SH-SY5Y (cell line): ENCODE measurements around the gene XBP1.

Experiments used
- GATA2 ChIP-seq: IDR thresholded peaks from 2 replicates; pipeline ENCODE4 v1.6.1; 2011; ENCODE audit warnings: mild to moderate bottlenecking, low read depth, low read length
- GATA3 ChIP-seq: IDR thresholded peaks from 2 replicates; pipeline ENCODE4 v1.6.1; 2011; ENCODE audit warnings: low read depth, mild to moderate bottlenecking, low read length, moderate library complexity

The XBP1 gene

DNA sequence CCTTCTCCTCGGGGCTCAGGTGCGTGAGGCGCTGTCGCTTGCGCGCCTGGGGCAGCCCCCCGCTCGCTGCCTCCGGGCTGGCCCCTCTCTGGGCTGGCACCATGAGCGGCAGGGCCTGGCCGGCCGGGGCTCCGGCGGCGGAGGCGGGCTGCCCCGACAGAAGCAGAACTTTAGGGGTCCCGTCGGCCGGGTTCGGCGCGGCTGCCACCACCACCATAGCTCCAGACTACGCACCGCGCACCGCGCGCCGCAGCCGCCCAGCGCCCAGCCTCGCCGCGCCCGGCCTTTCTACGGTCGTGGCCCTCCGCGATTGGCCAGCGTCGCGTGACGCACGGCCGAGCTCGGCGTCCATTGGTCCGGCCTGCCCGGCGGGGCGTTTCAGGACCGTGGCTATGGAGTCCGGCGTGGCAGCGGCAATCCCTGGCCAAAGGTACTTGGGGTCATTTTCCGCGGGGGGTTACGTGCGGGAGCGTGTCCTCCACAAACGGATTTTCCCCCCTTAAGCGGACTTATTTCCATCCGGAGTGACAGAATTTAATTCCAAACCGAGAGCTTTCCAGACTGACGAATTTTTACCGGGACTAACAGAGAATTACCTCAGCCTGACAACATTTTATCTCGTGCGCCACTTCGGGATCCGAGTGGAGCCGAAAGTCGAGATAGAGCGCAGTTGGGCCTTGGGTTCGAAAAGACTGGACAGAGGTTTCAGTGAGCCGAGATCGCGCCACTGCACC lies at the start of gene XBP1:
Gene XBP1, minus strand, starts transcription at position 262 of the 734 bp plus-strand sequence.
- TF ChIP-seq GATA3 (no peak), GATA2 (no peak)

DNA sequence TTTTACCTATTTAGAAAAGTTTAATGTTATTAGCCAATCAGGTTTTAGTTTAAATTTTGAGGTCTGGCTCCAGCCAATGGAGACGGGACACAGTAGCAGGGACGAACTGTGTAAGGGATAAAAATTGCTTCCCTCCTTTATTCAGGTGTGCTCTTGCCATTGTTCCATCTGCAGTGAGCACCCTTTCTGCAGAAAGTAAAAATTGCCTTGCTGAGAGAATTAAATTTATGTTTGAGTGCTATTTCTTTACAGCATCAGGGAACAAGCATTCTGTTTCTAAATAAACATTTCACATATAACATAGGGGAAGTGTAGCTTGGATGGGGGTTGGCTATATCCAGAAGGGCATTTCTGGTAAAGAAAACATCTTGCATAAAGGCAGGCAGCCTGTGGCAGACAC lies 46.6 kb upstream of the XBP1 start:
- TF ChIP-seq GATA2 (no peak), GATA3 (no peak)

DNA sequence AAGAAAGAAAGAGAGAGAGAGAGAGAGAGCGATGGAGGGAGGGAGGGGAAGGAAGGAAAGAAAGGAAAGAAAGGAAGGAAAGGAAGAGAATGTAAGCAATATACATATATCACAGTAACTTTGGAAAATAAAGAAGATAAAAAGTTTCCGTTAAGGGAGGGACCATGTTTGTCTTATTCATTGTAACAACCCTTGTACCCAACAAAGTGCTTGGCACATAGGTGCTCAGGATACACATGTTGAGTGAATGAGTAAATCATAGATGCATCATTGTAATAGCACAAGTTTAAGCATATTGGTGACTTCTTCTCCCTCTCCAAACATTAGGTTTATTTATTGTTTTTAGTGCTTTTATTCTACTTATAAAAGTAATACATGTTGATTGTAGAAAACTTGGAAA lies 43.3 kb upstream of the XBP1 start:
- TF ChIP-seq GATA3 (no peak), GATA2 (no peak)

DNA sequence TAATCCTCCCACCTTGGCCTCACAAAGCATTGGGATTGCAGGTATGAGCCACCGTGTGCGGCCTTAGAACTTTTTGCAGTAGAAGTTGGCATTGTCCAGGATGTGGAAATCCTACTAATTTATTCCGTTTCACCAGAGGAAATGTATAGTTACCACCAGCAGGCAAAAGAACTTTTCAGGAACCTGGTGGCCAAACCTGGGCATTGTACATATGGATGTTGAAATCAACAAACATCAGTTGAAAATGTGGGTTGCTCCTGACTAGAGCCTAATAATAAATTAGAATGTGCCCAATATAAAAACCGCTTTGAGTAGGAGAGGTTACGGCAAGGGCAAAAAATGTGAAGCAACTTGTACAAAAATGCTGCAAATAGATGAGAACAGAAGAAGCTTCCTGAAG lies 40.7 kb upstream of the XBP1 start:
- no peak for TF ChIP-seq GATA3
- TF ChIP-seq GATA2 = no peak

DNA sequence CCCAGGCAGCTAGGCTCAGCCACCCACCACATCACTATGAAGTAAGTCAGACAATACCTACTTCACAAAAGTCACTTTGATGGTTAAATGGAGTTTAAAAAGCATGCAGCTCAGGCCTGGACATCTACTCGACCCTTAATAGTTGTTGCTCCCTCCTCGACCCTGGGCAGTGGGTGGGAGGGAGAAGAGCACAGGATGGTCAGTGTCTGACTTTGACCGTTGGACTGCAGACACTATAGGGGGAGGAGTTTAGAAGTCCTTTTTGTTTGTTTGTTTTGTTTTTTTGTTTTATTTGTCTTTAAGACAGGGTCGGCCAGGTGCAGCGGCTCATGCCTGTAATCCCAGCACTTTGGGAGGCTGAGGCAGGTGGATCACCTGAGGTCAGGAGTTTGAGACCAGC lies 38.6 kb upstream of the XBP1 start:
- TF ChIP-seq GATA3 (no peak), GATA2 (no peak)

DNA sequence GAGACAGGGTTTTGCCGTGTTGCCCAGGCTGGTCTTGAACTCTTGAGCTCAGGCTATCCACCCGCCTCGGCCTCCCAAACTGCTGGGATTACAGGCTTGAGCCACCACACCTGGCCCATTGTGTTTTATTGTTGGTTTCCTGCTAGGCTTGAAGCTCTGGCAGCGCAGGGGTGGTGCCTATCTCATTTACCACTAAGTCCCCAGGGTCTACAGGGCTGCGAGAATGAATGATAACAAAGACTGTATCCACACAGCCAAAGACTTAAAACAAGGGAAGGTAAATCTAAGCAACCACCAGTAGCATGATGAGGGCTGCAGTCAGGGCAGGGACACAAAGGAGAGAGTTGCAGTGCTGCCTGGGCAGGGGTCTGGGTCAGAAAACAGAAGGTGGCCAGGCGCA lies 37.3 kb upstream of the XBP1 start:
- TF ChIP-seq GATA3 (no peak), GATA2 (no peak)

DNA sequence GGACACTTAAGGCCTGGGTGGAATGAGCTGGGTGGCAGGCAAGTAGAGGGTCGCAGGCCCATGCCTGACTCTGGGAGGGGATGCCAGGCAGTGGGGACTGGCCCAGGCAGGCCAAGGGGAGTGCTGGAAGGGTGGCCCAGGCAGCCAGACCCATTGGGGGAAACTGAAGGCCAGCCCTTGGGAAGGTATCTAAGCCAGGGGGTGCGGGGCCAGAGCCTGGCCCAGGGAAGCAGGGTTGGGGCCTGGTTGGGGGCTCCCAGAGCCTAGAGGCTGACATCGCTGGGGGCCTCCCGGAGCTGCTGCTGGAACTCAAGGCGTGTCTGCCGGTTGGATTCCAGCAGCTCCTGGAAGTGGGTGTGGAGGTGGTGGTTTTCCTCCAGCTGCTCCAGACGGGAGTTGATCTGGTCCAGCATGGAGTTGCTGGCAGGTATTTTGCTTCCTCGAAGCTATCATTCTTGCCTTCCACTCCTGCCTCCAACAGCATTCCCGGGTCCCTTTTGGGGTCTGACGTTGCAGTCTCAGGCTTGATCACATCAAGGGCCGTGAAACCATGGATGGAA lies 35.3 kb upstream of the XBP1 start:
- TF ChIP-seq GATA3 (no peak), GATA2 (no peak)

DNA sequence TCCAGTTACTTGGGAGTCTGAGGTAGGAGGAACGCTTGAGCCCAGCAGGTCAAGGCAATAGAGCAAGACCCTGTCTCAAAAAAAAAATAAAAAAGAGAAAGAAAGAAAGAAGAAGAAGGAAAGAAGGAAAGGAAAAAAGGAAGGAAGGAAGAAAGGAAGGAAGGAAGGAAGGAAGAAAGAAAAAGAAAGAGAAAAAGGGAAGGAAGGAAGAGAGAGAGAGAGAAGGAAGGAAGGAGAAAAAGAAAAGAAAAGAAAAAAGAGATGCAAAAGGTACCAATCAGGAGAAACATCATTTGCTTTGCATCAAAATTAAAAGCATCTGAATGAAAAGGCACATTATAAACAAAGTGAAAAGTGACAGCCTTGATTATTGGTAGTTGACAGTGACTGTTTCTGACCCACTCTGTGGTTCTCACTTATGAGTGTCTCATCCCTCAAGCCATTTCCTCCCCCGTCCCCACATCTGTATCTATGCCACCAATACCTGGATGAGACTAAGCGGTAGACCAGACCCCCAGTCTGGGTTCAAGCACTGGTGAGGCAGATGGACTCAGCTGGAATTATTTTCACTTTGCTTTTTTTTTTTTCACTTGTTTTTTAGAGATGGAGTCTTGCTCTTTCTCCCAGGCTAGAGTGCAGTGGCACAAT lies 33.0 kb upstream of the XBP1 start:
- TF ChIP-seq GATA2 (no peak), GATA3 (no peak)

DNA sequence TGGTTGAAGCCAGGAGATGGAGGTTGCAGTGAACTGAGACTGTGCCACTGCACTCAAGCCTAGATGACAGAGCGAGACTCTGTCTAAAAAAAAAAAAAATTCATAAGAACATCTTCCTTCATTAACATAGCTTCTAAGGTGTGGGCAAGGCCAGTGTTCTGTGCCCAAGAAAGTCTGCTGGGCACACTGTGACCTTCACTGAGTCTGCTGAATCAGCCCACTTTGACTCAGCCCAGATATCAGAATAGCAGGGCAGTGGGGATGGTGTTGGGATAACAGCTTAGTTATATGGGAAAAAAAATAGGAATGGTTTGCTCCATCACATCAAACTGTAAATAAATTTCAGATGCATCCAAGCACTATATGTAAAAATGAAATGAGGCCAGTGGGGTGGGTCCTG lies 32.4 kb upstream of the XBP1 start:
- TF ChIP-seq GATA2 (no peak), GATA3 (no peak)

DNA sequence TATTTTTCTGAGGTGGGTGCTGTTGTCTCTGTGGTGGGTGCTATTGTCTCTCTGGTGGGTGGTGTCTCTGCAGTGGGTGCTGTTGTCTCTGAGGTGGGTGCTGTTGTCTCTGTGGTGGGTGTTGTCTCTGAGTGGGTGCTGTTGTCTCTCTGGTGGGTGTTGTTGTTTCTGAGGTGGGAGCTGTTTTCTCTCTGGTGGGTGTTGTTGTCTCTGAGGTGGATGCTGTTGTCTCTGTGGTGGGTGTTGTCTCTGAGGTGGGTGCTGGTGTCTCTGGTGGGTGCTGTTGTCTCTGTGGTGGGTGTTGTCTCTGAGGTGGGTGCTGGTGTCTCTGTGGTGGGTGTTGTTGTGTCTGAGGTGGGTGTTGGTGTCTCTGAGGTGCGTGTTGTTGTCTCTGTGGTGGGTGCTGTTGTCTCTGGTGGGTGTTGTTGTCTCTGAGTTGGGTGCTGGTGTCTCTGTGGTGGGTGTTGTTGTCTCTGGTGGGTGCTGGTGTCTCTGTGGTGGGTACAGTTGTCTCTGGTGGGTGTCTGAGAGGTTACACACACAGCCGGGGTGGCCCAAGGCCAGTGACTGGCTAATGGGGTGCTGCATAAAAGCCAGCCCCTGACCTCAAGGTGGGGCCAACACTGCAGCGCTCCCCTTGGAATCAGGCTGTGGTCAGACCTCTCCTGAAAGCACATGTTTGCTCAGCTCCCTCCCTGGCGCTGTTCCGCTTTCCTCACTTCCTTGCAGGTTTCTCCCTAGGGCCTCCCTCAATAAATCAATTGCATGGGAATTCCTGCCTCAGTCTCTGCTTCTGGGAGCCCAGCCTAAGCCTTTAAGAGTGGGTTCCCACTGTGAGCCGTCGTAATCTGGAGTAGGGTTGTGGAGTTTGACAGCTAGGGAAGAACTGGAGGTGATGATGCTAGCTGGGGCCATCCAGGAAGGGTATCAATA lies 31.0 kb upstream of the XBP1 start:
- TF ChIP-seq GATA2 (no peak), GATA3 (no peak)

DNA sequence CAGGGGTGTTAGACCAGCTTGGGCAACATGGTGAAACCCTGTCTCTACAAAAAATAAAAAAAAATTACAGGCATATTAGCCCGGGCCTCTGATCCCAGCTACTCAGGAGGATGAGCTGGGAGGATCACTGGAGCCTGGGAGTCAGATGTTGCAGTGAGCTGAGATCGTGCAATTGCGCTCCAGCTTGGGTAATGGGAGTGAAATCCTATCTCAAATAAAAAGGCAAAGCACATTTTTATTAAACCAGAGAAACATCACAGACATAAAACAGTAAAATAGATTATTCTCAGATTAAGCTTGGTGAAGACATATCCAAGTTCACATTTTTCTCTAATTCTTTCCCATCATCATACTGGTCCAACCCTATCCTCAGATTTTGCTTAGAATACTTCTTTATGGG lies 30.1 kb upstream of the XBP1 start:
- TF ChIP-seq GATA2 (no peak), GATA3 (no peak)

DNA sequence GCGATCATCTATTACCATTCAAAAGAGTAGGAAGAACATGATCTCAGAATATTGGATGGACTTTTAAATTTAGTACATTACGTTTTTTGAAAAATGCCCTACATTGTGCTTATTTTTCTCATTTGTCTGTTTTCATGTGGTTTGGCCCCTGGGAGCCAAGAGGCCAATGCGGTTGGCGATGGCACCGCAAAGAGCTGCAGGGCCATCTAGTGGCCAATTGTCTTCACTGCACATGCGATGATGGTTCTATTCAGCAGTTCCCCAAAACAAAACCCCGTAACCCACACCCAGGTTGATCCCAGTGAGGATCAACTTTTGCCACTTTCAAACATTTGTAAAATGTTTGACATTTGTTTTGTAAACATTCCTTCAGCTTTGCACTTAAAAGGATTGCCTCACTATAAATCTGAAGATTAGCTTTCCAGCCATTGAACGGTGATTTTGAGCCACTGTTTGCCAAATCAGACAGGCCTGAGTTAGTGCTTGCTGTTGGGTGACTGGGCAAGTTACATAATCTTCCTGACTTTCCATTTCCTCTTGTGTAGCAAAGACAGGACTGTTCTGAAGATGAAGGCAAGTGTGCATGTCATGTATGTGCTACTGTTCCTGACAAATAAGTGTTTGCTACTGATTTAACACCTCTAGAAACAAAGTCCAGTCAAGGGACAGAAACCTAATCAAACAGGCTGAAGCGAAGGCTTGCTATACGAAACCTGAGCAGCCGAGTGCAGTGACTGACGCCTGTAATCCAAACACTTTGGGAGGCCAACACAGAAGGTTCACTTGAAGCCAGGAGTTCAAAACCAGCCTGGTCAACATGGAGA lies 29.2 kb upstream of the XBP1 start:
- TF ChIP-seq GATA2 = no peak
- no peak for TF ChIP-seq GATA3

DNA sequence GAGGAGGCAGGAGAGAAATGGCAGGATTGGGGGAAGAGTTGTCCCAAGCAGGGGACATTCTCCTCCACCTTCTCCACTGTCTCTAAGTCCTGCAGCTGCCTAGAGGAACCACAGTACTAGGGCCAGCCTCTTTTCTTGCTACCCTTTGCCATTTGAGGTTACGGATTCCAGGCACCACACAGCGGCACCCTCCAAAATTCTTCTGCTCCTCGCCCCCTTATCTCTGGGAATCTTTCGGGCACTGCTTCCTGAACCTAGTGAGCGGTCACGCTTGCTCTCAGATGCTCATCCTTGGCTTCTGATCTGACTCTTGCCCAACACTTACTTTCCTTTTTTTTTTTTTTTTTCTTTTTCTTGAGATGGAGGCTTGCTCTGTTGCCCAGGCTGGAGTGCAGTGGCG lies 26.6 kb upstream of the XBP1 start:
- TF ChIP-seq GATA3 (no peak), GATA2 (no peak)
